ENCODE data around the gene ZSWIM3. TPM values are rescaled to one million over a fixed set of nuclear protein-coding genes. Genes with fewer than 3 reads are reported as not detected.

Gene ZSWIM3
- total and polyA plus RNA-seq, 2 of the 13 experiments (the other 11 are each of a cell fraction or from before 2014, with no cell fraction given): 5.2 to 5.8 TPM

DNA sequence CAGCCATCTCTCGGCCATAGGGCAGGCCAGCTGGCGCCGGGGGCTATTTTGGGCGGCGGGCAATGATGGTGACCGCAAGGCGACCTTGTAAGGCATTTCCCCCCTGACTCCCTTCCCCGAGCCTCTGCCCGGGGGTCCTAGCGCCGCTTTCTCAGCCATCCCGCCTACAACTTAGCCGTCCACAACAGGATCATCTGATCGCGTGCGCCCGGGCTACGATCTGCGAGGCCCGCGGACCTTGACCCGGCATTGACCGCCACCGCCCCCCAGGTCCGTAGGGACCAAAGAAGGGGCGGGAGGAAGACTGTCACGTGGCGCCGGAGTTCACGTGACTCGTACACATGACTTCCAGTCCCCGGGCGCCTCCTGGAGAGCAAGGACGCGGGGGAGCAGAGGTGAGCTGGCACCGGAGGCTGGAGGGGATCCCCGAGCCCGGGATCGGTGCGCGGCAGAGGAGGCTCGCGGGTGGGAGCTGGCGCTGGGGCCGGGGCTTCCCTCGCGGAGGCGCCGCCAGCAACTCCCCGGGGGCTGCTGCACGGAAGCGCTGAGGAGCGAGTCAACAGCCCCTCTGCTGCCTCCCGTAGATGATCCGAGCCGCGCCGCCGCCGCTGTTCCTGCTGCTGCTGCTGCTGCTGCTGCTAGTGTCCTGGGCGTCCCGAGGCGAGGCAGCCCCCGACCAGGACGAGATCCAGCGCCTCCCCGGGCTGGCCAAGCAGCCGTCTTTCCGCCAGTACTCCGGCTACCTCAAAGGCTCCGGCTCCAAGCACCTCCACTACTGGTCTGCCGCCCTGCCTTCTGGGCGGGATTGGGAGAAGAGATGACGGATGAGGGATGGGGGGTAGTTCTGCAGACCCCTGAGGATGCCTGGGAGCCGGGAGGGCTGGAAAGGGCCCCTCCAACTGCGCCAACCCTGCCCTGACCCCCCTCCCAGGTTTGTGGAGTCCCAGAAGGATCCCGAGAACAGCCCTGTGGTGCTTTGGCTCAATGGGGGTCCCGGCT is 33.9 kb downstream of the ZSWIM3 start, which contains the start of the genes CTSA and NEURL2 (continued):
- TF ChIP-seq CCDC6 (CRISPR knock-in tag; IDR thresholded peaks at IDR 0.05) (peak; percentile 99), ZNF335 (CRISPR knock-in tag; IDR thresholded peaks at IDR 0.05) (peak; percentile 97), MXI1 (IDR thresholded peaks at IDR 0.05; ENCODE audit: borderline replicate concordance, low read depth, low read length) (peak; percentile 98), ZNF572 (CRISPR knock-in tag; IDR thresholded peaks at IDR 0.05) (peak; percentile 73; the same call in 1 of the 2 replicates), ISX (CRISPR knock-in tag; conservative IDR thresholded peaks at IDR 0.05) (0 out of 2 replicates have a peak, but pooled peaks have one; percentile 19), DNMT3B (CRISPR knock-in tag; conservative IDR thresholded peaks at IDR 0.05) (peak; percentile 99), ZNF138 (CRISPR knock-in tag; IDR thresholded peaks at IDR 0.05; ENCODE audit: low read depth) (peak; percentile 97), KAT2B (IDR thresholded peaks at IDR 0.05; ENCODE audit: borderline replicate concordance, low read depth, low read length) (no peak), PCBP1 (IDR thresholded peaks at IDR 0.05; ENCODE audit: borderline replicate concordance, low read depth, low read length) (peak; percentile 99), RFX3 (CRISPR knock-in tag; IDR thresholded peaks at IDR 0.05) (peak; percentile 65), ZNF446 (CRISPR knock-in tag; IDR thresholded peaks at IDR 0.05) (peak; percentile 99), ZNF260 (CRISPR knock-in tag; IDR thresholded peaks at IDR 0.05; ENCODE audit: borderline replicate concordance, low read depth) (peak; percentile 63; the same call in 1 of the 2 replicates), MED1 (CRISPR knock-in tag; IDR thresholded peaks at IDR 0.05) (peak; percentile 98), ZFP82 (CRISPR knock-in tag; IDR thresholded peaks at IDR 0.05; ENCODE audit: borderline replicate concordance) (no peak), ZNF615 (CRISPR knock-in tag; IDR thresholded peaks at IDR 0.05; ENCODE audit: borderline replicate concordance) (peak; percentile 99), NKX3-1 (CRISPR knock-in tag; IDR thresholded peaks at IDR 0.05) (peak; percentile 98), ZBTB7B (CRISPR knock-in tag; IDR thresholded peaks at IDR 0.05) (peak; percentile 99), SNAPC2 (CRISPR knock-in tag; IDR thresholded peaks at IDR 0.05) (peak; percentile 95; the same call in 1 of the 2 replicates), MTF1 (CRISPR knock-in tag; IDR thresholded peaks at IDR 0.05) (peak; percentile 88; the same call in 1 of the 2 replicates), SPEN (CRISPR knock-in tag; IDR thresholded peaks at IDR 0.05; ENCODE audit: low read depth) (peak; percentile 100), ZNF567 (CRISPR knock-in tag; IDR thresholded peaks at IDR 0.05; ENCODE audit: borderline replicate concordance) (peak; percentile 94; the same call in 1 of the 2 replicates), ZKSCAN8 (CRISPR knock-in tag; IDR thresholded peaks at IDR 0.05; ENCODE audit: borderline replicate concordance) (peak; percentile 98), ARNT (IDR thresholded peaks at IDR 0.05) (peak; percentile 96; the same call in 1 of the 2 replicates), ZNF782 (CRISPR knock-in tag; IDR thresholded peaks at IDR 0.05; ENCODE audit: borderline replicate concordance) (peak; percentile 98)
- TF ChIP-seq, protein P1, sequence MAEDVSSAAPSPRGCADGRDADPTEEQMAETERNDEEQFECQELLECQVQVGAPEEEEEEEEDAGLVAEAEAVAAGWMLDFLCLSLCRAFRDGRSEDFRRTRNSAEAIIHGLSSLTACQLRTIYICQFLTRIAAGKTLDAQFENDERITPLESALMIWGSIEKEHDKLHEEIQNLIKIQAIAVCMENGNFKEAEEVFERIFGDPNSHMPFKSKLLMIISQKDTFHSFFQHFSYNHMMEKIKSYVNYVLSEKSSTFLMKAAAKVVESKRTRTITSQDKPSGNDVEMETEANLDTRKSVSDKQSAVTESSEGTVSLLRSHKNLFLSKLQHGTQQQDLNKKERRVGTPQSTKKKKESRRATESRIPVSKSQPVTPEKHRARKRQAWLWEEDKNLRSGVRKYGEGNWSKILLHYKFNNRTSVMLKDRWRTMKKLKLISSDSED (CRISPR knock-in tag; IDR thresholded peaks at IDR 0.05): peak; percentile 75
- TF ChIP-seq, protein P2, sequence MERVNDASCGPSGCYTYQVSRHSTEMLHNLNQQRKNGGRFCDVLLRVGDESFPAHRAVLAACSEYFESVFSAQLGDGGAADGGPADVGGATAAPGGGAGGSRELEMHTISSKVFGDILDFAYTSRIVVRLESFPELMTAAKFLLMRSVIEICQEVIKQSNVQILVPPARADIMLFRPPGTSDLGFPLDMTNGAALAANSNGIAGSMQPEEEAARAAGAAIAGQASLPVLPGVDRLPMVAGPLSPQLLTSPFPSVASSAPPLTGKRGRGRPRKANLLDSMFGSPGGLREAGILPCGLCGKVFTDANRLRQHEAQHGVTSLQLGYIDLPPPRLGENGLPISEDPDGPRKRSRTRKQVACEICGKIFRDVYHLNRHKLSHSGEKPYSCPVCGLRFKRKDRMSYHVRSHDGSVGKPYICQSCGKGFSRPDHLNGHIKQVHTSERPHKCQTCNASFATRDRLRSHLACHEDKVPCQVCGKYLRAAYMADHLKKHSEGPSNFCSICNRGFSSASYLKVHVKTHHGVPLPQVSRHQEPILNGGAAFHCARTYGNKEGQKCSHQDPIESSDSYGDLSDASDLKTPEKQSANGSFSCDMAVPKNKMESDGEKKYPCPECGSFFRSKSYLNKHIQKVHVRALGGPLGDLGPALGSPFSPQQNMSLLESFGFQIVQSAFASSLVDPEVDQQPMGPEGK (CRISPR knock-in tag; IDR thresholded peaks at IDR 0.05): peak; percentile 100
- TF ChIP-seq, protein P3, sequence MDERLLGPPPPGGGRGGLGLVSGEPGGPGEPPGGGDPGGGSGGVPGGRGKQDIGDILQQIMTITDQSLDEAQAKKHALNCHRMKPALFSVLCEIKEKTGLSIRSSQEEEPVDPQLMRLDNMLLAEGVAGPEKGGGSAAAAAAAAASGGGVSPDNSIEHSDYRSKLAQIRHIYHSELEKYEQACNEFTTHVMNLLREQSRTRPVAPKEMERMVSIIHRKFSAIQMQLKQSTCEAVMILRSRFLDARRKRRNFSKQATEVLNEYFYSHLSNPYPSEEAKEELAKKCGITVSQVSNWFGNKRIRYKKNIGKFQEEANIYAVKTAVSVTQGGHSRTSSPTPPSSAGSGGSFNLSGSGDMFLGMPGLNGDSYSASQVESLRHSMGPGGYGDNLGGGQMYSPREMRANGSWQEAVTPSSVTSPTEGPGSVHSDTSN (CRISPR knock-in tag; IDR thresholded peaks at IDR 0.05): peak; percentile 64

All from HepG2 (cell line).